NCI-H748 (cell line): ENCODE measurements around the gene KCNJ6.
"Not testable (repeated sequence)": the region's sequence is repeated elsewhere in the genome, so short reads cannot be mapped to it uniquely, and the experiment has no call there.

Experiments
- DNase-seq: peaks from one replicate; lab custom pipeline; 2025; ENCODE audit not compliant: unreplicated experiment; lab: John Stamatoyannopoulos, UW

Gene KCNJ6

DNA sequence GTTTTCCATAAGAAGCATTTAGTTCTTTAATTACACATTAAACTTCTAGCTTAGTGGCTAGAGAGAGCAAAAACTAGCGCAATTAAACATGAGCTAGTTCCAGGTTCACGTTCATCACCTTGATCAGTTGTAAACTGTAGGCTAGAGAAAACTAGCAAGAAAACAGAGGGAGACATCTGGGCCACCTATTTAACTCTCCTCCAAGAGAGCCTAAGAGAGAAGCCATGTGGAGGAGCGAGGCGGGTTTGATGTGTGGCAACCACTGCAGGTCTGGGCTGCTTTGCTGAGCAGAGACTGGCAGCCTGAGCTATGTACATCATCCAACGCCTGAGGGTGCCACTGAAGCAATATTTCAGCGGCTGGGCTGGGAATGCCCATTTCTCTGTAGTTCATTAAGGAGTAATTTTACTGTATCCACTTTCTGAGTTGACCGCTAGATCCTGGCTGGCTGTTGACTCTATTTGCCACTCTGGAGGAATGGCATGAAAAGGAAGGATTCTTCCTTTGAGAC is 296.7 kb downstream of the KCNJ6 start:
- no peak for DNase-seq

DNA sequence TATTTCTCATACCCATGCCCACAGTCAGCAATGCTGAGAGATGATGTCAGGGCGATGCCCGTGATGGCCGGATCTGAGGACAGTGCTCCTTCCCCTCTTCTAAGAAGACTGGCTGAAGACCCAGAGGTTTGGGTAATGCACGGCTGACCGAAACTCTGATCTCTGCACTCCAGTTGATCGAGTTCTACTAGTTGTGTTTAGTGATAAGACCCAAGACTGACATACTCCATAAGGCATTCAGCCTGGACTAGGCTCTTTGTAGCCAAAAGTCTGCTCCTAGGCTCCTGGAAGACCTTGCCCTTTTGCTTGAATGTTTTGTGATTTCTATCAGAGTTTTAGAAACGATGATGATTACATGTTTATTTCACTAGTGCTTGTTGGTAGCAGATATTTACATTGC is 298.2 kb downstream of the KCNJ6 start:
- DNase-seq, result no peak

DNA sequence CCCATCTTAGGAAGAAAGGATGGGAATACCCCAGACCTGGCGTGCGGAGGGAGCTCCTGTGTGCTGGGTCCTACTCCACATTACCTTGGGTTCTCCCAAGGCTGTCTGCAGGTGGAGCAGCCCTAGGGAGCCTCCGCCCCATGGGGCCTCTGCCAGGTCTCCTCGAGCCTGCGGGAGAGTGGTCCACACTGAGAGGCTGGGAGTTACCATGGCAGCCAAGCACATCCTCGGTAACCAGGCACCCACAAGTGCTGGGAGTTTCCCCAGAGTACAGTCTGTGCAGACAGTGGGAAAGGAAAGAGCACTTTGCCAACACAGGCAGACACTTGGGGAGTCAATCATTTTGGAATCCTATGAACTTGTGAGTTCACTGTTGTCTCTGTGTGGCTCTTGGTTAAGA is 300.3 kb downstream of the KCNJ6 start:
- peak; percentile 26 for DNase-seq

DNA sequence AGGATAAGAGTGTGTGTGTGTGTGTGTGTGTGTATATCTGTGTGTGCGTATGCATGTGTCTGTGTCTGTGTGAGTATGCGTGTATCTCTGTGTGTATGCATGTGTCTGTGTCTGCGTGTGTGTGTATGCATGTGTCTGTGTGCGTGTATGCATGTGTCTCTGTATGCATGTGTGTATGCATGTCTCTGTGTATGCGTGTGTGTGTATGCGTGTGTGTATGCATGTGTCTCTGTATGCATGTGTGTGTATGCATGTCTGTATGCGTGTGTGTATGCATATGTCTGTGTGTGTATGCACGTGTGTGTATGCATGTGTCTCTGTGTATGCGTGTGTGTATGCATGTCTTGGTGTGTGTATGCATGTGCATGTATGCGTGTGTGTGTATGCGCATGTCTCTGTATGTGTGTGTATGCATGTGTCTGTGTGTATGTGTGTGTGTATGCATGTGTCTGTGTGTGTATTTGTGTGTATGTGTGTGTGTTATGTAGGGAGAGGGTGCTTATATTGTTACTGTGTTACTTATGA is 301.8 kb downstream of the KCNJ6 start:
- DNase-seq, result no peak

DNA sequence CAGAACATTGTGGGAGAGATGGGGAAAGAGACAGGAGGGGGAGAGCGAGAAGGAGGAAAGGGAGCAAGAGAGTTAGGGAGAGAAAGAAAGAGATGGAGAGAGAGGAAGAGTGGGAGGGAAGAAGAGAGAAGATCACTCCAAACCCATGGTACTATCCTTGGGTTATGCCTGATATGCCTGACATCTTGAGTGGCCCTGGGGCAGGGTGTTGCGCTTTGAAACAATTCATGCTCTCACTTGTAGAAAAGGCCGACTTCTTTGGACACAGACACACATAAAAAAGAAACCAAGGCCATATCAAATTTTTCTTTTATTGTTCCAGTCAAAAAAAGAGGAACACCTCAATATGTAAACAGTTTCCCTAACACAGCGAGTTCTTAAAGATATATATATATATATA is 309.2 kb downstream of the KCNJ6 start:
- DNase-seq, result no peak

DNA sequence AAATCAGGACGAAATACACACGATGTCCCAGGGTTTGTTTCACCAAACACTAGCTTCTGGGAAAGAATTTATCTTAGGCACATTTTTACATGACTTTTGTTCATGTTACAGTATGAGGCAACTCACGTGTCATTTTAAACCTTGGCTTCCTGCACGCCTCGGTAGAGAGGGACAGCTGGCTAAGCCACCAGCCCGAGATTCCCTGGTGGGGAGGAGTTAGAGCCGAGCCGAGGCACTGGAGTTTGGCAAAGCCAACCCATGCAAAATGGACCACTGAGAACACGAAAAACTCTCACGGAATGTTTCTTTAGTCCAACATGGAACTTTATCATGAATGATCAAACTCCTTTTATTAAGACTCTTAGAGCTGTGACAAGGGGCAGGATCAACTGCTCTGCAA is 309.7 kb downstream of the KCNJ6 start:
- DNase-seq, result no peak

DNA sequence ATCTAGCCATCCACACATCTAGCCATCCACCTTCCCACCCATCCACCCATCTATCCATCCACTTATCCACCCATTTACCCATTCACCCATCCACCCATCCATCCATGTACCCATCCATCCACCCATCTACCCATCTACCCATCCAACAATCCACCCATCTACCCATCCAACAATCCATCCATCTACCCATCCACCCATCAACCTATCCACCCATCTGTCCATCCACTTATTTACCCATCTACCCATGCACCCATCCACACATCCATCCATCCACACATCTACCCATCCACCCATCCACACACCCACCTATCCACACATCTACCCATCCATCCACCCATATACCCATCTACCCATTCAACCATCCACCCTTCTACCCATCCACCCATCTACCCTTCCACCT is 311.3 kb downstream of the KCNJ6 start:
- DNase-seq, result no peak

DNA sequence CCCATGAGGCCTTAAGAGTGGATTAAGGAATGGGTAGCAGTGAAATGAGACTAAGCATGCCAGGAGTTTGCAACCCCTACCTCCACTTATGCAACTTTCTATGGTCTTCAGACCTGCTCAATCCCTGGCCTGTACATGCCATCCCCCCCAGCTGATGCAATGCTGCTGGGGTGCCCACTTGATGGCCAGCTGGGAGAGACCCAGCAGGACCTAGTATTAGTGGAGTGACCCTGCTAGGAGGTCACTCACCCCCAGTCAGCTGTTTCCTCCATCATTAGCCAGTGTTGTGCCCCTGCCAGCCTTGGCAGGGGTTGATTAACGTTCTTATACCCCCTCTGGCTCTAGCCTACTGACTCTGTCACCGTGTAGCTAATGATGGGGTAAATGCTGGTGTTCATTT is 313.1 kb downstream of the KCNJ6 start:
- no peak for DNase-seq

DNA sequence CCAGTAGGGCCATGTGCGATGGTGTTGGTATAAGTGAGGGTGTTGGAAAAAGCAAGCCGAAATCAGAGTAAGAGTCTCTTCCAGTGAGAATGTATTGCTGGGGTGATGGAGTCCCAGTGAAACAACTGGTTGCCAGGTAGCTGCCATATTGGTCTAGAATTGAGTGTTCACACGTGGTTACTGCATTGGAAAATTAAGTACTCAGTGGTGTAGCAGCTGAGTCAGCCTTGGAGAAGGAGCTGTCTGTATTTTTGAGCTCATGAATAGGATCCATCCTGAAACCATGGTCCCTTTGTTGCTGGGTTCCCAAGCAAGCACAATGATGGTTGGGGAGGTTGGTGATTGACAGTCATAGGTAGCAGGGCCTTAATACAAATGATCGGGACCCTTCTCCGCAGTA is 314.3 kb downstream of the KCNJ6 start:
- DNase-seq, result no peak

DNA sequence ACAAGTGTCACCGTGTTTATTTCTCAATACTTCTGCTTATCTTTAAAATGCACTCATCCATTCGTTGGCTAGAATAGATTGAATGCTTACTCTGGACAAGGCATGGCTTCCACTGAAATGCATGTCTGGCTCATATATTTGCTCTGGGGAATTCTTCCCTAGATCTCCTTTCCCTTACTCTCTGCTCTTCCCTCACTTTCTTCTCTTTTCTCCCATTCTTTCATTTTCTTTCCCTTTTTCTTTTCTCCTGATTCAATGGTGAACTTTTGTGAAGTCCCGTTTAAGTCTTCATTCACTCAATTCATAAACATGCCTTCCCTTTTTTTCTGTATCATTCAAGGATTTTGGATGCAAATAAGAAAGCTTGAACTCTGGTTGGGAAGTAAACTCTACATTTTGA is 315.2 kb downstream of the KCNJ6 start:
- DNase-seq, result no peak

DNA sequence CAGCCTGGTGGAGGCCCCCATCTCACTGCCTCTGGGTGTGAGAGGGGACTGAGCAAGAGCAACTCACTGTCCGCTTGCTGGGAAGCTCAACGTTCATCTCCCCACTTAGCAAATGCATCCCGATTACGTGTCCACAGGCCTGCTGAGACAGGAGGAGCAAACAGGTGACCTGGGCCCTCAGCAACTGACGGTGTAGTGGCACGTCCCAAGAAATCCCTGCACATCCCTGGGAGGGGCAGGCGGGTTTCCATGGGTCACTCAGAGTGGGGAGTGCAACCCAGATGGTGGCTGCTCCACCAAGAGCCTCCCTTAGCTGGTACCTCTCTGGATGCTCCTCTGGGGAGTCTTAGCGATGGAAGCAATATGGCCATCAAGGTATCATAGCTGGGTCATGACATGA is 320.3 kb downstream of the KCNJ6 start:
- DNase-seq, result no peak

DNA sequence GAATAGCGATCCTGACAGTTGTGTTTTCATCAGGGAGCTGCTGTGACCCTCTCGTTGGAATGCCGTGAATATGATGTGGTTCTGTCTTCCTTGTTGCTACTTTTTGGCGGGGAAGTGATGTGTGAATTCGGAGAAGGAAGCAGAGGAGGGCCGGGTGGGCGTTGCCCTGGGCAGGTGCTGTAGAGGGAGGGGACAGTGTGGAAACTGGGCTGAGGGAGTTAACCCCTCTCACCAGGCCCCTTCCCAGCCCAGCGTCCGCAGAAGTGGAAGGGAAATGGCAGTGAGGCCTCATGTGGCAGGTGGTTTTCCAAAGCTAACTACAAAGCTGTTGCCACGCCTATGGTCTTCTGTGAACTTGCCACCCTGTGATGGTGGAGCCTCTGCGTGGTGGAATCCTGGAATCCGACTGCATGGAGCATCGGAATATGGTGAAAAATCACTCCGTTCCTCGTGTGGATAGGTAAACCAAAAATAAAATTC is 321.7 kb downstream of the KCNJ6 start:
- no peak for DNase-seq

DNA sequence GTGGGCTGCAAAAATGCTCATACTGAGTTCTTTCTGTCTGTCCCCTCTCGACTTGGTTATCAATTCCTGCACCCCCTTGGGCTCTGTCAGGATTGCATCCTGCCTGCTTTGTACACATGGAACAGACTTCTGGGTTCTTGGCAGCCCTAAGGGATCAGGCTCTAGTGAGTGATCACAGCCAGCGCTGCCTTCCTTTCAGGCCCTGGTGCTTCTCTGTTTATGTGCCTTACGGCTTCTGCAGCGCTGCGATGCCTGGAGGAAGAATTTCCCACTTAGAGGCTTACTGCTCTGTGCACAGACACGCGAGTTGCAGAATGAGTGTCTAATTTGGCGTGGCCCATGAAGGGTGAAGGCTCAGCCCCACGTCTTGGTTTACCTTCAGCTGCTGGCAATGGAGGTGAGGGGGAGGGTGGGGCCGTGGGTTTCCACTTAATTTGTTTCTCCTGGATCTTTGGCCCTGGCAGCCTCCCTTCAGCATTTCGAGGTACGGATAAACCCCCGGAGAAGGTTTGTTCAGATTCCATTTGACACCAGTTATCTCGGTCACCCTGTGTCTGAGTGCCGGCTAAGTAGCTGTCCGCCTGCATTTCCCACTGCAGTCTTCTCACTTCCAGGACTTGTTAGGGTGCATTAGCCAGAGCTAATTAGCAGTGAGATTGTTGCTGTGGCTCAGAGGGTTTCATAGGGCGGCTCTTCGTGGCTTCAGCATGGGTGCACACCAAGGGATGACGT is 322.4 kb downstream of the KCNJ6 start:
- DNase-seq, result no peak

DNA sequence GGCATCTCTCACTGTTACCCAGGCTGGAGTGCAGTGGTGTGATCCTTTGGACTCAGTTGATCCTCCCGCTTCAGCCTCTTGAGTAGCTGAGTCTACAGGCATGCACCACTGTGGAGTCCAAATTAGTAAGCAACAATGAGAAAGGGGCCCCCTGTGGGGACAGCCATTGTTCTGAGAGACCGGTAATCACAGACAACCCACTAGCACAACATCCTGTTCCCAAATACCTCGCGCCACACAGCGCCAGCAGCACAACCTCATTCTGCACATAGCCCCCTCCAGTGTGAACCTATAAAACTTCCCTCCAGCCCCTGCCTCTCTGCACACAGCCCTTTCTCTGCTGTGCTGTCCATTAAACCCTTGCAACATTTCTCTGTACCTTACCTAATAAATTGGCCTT is 323.2 kb downstream of the KCNJ6 start:
- peak; percentile 50 for DNase-seq

DNA sequence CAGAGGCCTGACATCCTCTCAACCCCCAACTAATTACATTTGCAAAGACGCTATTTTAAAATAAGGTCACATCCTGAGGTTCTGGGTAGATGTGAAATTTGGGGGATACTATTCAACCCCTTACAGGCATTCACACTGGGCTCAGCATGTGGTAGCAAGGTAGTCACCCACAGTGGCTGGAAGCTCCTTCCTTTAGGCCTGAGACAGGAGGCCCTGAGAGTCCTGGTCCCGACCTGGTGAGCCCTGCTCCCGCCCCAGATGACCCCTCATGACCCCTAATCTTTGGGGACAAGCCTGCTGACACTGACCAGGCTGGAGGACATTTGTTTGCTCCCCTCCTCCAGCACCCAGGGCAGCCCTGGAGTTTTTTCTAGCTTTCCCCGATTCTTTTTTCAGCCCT is 323.8 kb downstream of the KCNJ6 start:
- DNase-seq, result no peak

DNA sequence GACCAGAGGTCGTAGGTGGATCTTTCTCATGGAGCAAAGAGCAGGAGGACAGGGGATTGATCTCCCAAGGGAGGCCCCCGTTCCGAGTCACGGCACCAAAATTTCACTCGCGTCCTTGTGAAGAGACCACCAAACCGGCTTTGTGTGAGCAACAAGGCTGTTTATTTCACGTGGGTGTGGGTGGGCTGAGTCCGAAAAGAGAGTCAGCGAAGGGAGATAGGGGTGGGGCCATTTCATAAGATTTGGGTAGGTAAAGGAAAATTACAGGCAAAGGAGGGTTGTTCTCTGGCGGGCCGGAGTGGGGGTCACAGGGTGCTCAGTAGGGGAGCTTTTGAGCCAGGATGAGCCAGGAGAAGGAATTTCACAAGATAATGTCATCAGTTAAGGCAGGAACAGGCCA is 324.3 kb downstream of the KCNJ6 start:
- not testable (repeated sequence) for DNase-seq

DNA sequence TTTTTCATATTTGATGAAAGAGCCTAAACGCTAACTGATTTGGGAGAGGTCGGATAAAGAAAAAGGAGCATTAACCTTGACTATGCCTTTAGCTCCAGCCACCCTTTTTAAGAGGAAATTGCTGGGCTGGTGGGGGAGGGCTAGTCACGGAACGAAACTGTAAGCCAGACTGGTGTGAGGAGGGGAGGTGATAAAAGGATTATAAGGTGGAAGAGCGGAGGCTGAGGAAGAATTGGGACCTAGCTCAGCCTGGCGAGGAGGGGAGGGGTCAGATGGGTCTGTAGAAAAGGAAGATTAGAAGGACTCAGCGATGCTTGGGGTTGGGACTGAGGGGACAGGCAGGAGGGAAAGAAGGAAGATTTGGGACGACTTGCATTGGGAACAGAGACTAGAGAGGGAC is 325.4 kb downstream of the KCNJ6 start:
- DNase-seq, result not testable (repeated sequence)

DNA sequence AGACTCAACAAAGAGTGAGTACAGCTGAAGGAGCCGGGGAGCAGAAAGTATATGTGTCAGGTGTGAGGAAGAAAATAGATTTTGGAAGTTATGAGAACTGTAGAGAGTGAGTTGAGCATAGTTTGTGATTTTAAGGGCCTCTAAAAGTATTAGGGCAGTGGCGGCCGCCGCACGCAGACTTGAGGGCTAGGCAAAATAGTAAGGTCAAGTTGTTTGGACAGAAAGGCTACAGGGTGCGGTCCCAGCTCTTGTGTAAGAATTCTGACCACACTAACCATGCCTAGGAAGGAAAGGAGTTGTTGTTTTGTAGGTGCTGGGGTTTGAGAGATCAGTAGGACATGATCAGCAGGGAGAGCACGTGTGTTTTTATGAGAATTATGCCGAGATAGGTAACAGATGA is 327.6 kb downstream of the KCNJ6 start:
- not testable (repeated sequence) for DNase-seq

DNA sequence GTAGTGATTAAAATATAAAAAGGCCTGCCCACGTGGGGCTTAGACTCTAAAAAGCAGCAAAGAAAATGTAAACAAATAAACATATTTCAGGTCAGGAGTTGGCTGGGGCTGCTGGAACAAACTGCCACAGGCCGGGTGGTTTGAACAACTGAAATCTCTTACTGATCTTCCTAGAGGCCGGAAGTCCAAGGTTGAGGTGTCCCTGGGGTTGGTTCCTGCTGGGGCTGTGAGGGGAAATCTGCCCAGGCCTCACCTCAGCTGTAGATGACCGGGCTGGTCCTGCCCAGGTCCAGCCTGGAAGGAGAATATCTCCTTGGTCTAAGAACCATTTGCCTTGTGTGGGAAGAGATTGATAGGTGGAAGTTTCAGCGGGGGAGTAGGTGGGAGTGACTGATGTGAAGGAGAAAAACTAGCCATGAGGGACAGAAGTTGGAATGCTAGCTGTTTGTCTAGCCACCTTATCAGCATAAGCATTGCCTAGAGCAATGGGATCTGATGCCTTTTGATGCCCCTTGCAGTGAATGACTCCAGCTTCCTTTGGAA is 328.6 kb downstream of the KCNJ6 start:
- no peak for DNase-seq

DNA sequence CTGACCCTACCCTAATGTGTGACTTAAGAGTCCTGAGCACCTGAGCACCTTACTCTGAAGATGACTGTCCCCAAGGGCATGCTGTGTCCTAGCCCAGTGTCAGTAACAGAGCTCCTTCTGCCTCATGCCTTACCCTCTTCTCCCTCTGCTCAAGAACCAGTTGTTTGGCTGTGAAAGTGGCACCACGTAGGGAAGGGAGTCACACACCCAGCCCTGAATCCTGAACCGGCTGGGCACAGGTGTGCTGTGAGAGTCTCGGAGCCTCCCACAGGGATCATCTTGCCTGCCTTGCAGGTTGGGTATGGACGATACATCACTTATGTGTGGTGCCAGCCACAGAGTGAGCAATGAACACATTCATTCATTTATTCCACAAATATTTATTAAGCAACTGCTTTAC is 329.1 kb downstream of the KCNJ6 start:
- no peak for DNase-seq

DNA sequence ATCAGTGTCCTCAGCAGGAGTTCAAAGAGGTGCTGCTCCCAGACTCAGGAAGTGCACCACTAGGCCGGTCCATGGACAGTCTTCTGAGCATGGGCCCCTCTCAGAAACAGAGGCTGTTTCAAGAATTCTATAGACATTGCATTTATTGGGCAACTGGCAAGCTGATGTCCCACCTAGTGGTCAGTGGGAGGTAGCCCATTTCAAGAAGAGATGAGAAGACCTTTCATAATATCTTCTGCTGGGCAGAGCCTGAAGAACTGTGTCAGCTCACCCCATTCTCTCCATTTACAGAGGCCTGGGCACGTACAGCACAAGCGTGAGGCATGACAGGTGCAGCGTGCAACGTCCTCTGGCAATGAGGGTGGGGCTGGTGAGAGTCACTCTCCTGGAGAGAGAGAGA is 333.7 kb downstream of the KCNJ6 start:
- peak; percentile 35 for DNase-seq

DNA sequence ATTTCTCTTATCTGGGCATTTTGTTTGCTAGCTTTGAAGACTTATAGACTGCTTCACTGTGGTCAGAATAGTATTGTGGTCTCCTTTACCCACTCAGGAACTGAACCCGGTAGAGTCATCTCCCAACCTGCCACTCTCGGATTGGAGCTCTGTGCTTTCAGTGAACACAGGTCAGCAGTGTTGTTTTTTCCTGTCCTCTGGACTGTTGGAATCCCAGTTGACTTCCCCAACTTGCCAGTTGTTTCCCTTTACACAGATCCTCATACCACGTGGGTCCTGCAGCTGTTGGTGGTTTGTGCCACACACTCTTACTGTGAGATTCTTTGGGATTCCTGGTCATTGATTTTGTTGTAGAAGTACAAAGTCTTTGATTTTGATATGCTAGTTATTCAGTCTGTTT is 335.6 kb downstream of the KCNJ6 start:
- DNase-seq, result no peak

DNA sequence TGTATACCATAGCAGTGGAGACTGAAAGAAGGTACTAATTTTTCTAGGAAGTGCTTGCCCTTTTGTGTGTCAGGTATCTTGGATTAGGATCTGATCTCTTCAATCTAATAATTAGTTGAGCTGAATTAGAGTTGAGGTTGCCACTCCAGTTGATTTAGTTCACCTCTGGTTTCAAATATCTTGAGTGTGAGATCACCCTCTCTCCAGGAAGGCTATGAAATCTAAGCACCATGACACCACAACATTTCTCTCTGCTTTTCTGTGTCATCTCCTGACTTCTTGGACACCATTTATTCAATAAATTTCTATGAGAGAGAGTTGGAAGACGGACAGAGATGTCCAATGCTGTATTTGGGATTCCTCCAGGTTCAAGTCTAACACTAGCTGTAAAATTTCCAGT is 336.9 kb downstream of the KCNJ6 start:
- no peak for DNase-seq
